Measurements from ENCODE around the gene MAL. TPM values are rescaled to one million over a fixed set of nuclear protein-coding genes. Genes with fewer than 3 reads are reported as not detected.
A peak's percentile ranks its signal among the peaks of the same experiment; 100 is the strongest.

Gene MAL
- total RNA-seq, 1 donor from 2014 or later, result 101 TPM

- Mint-ChIP-seq H3K27me3 (ENCODE audit: low read depth) (no peaks in the 10 kb centered on the region), H3K36me3 (ENCODE audit: low read depth) (peaks cover 55% of the 10 kb centered on the region), H3K4me1 (ENCODE audit: low read depth) (peaks cover 46% of the 10 kb centered on the region), H3K4me3 (ENCODE audit: low read depth) (no peak overlapping the region), H3K9me3 (no peaks in the 10 kb centered on the region), H3K27ac (peak overlapping the region; percentile 36)
- DNase-seq (ENCODE audit: low spot score), result no peak
- intact Hi-C loops (cut with micrococcal nuclease), result no loop called here
Measured at GRCh38 chr2:95053543-95053942, 28.0 kb downstream of the MAL start.

GRCh38 chr2:95054016-95054415, 28.5 kb downstream of the MAL start:
- H3K36me3 Mint-ChIP-seq (ENCODE audit: low read depth), result peaks cover 51% of the 10 kb centered on the region
- H3K9me3 Mint-ChIP-seq, result no peaks in the 10 kb centered on the region
- DNase-seq (ENCODE audit: low spot score), result no peak
- H3K27me3 Mint-ChIP-seq (ENCODE audit: low read depth), result no peaks in the 10 kb centered on the region
- no peak overlapping the region for H3K4me3 Mint-ChIP-seq (ENCODE audit: low read depth)
- H3K4me1 Mint-ChIP-seq (ENCODE audit: low read depth), result peaks cover 42% of the 10 kb centered on the region
- no peak overlapping the region for H3K27ac Mint-ChIP-seq
- intact Hi-C loops (cut with micrococcal nuclease), result no loop called here

- peaks cover 40% of the 10 kb centered on the region for H3K36me3 Mint-ChIP-seq (ENCODE audit: low read depth)
- H3K27me3 Mint-ChIP-seq (ENCODE audit: low read depth), result no peaks in the 10 kb centered on the region
- H3K4me3 Mint-ChIP-seq (ENCODE audit: low read depth), result no peak overlapping the region
- peaks cover 32% of the 10 kb centered on the region for H3K4me1 Mint-ChIP-seq (ENCODE audit: low read depth)
- intact Hi-C loops (cut with micrococcal nuclease), result no loop called here
- H3K9me3 Mint-ChIP-seq, result no peaks in the 10 kb centered on the region
- DNase-seq (ENCODE audit: low spot score), result no peak
- H3K27ac Mint-ChIP-seq, result peak overlapping the region; percentile 68
Measured at GRCh38 chr2:95055262-95055661, 29.8 kb downstream of the MAL start.

DNA sequence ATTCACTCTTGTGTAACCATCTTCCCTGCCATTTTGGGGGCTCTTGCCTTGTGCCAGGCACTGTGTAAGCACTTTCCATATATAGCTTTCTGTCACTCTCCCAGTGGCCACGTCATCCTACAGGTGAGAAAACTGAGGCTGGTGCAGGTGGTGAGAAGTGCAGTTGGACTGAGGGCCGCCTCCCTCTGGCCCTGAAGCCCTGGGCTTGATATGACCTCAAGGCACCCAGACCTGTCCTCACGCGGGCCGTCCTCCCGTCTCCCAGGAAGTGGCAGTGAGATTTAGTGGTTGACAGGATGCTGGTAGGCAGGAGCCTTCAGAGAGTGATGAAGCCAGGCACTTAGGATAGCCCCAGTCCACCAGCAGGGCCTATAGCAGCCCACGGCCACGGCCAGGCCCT, 30.5 kb downstream of the MAL start:
- Mint-ChIP-seq H3K36me3 (ENCODE audit: low read depth) (peaks cover 33% of the 10 kb centered on the region), H3K27ac (peak overlapping the region; percentile 2), H3K27me3 (ENCODE audit: low read depth) (no peaks in the 10 kb centered on the region), H3K4me1 (ENCODE audit: low read depth) (peaks cover 25% of the 10 kb centered on the region), H3K4me3 (ENCODE audit: low read depth) (no peak overlapping the region), H3K9me3 (no peaks in the 10 kb centered on the region)
- DNase-seq (ENCODE audit: low spot score), result no peak
- intact Hi-C loops (cut with micrococcal nuclease), result no loop called here

DNA sequence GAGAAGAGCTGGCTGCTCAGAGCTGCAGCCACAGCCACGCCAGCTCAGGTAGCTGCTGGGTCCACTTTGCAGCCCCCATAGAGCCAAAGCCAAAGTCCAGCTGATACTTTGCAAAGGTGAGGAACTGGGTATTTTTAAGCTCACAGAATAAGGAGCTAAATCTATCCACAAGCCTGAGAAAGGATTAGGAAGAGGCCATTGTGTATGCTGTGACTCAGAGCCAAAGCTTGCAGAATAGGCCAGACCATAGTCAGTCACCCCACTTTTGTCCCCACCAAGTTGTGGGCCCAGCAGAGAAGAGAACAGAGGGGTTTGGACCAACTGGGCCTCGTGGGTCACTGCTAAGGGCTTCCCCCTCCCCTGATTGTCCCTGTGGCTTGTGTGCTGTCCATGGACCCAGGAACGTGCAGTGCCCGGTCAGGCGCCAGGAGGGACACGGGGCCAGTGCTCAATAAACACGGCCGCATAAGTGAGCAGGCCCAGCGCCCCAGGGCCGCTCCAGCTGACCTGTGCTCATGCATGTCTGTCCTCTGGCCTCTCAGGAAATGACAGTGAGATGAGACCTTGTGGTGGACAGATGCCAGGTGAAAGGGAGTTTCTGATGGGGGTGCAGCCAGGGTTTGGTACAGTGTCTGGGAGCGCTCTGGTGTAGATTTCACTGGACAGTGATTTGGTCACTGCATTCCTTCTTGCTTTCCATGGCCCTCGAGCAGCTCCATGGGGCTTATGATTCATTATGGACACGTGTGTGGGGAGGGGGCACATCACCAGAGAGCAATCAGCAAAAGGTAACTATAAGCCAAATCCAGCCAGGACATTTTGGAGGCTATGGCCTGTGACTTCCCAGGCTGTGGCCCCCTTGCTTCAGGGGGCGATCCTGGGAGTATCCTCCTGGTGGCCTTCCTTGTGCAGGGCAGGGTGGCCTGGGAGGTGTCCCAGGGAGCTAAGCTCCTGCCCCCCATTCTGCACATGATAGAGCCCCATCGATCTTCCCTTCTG, 31.3 kb downstream of the MAL start:
- Mint-ChIP-seq H3K36me3 (ENCODE audit: low read depth) (peaks cover 26% of the 10 kb centered on the region), H3K27ac (no peak overlapping the region), H3K9me3 (no peaks in the 10 kb centered on the region), H3K27me3 (ENCODE audit: low read depth) (no peaks in the 10 kb centered on the region), H3K4me3 (ENCODE audit: low read depth) (no peak overlapping the region), H3K4me1 (ENCODE audit: low read depth) (peaks cover 21% of the 10 kb centered on the region)
- intact Hi-C loops (cut with micrococcal nuclease), result no loop called here
- no peak for DNase-seq (ENCODE audit: low spot score)

- intact Hi-C loops (cut with micrococcal nuclease), result no loop called here
- peaks cover 18% of the 10 kb centered on the region for H3K36me3 Mint-ChIP-seq (ENCODE audit: low read depth)
- peaks cover 29% of the 10 kb centered on the region for H3K4me1 Mint-ChIP-seq (ENCODE audit: low read depth)
- H3K9me3 Mint-ChIP-seq, result no peaks in the 10 kb centered on the region
- no peak for DNase-seq (ENCODE audit: low spot score)
- H3K4me3 Mint-ChIP-seq (ENCODE audit: low read depth), result no peak overlapping the region
- H3K27ac Mint-ChIP-seq, result no peak overlapping the region
- H3K27me3 Mint-ChIP-seq (ENCODE audit: low read depth), result no peaks in the 10 kb centered on the region
Measured at GRCh38 chr2:95057535-95058370, 32.2 kb downstream of the MAL start.

- H3K4me3 Mint-ChIP-seq (ENCODE audit: low read depth), result no peak overlapping the region
- H3K4me1 Mint-ChIP-seq (ENCODE audit: low read depth), result peaks cover 35% of the 10 kb centered on the region
- intact Hi-C loops (cut with micrococcal nuclease), result no loop called here
- no peak for DNase-seq (ENCODE audit: low spot score)
- no peaks in the 10 kb centered on the region for H3K27me3 Mint-ChIP-seq (ENCODE audit: low read depth)
- H3K27ac Mint-ChIP-seq, result no peak overlapping the region
- H3K36me3 Mint-ChIP-seq (ENCODE audit: low read depth), result peaks cover 10% of the 10 kb centered on the region
- H3K9me3 Mint-ChIP-seq, result no peaks in the 10 kb centered on the region
Measured at GRCh38 chr2:95058466-95058988, 33.0 kb downstream of the MAL start.

DNA sequence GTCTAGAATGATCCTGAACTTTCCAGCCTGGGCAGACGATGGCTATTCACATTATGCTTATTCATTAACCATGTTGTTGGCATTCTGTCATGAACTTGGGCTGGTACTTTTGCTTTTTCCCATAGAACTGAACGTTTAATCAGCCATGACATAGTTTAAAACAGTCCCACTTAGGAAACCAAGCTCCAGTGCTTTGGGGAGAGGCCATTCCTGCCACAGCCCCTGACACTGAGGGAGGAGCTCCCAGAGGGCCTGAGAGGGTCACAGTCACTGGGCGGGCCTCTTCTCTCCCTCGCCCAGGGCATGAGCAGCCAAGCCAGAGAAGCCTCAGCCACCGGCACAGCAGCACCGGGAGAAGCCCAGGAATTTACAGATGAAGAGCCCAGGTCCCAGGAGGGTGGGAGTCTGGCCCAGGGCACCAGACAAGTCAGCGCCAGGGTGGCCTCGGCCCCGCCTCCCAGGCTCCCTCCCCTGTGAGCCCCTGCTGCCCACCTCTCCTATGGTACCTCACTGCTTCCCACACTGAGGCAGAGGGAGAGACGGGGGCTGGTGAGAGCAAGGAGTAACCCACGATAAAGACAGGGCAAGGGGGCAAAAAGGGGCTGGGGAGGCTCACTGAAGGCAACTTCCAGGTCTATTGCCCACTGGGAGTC, 33.6 kb downstream of the MAL start:
- H3K9me3 Mint-ChIP-seq, result no peaks in the 10 kb centered on the region
- H3K27me3 Mint-ChIP-seq (ENCODE audit: low read depth), result no peaks in the 10 kb centered on the region
- intact Hi-C loops (cut with micrococcal nuclease), result no loop called here
- DNase-seq (ENCODE audit: low spot score), result no peak
- peaks cover 4% of the 10 kb centered on the region for H3K36me3 Mint-ChIP-seq (ENCODE audit: low read depth)
- peaks cover 37% of the 10 kb centered on the region for H3K4me1 Mint-ChIP-seq (ENCODE audit: low read depth)
- no peak overlapping the region for H3K4me3 Mint-ChIP-seq (ENCODE audit: low read depth)
- no peak overlapping the region for H3K27ac Mint-ChIP-seq

DNA sequence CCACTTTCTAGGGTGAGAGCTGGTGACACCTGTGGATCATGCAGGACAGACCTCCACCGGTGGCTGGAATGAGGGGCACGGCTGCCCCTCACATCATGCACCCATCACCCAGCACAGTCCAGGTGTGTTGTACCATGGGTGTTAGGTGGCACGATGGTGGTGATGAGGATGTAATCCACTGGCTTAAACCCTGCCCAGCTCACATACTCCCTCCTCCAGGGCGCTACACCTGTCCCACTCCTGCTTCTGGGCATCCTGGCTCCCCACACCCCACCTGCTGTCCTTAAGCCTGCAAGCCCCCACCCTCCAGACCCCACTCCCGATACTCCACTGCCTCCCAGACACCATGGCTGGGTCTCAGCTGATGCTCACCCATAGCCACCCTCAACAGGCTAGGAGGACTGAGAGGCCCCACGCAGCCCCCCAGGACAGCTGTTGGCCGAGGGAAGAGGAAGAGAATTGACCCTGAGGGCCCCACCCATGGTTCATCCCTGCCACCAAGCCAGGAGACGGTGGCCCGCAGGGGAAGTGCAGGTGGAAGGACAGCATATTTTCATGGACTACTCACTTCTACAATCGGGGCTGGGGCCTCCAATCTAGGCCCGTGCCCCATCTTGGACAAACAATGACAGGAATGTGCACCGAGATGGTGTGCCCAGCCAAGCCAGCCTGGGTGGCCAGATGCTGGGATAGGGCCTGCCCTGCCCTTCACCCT, 34.3 kb downstream of the MAL start:
- Mint-ChIP-seq H3K27me3 (ENCODE audit: low read depth) (no peaks in the 10 kb centered on the region), H3K27ac (no peak overlapping the region), H3K4me1 (ENCODE audit: low read depth) (peaks cover 33% of the 10 kb centered on the region), H3K9me3 (no peaks in the 10 kb centered on the region), H3K36me3 (ENCODE audit: low read depth) (no peaks in the 10 kb centered on the region), H3K4me3 (ENCODE audit: low read depth) (no peak overlapping the region)
- intact Hi-C loops (cut with micrococcal nuclease), result no loop called here
- DNase-seq (ENCODE audit: low spot score), result no peak

- Mint-ChIP-seq H3K4me3 (ENCODE audit: low read depth) (no peak overlapping the region), H3K9me3 (no peaks in the 10 kb centered on the region), H3K4me1 (ENCODE audit: low read depth) (peaks cover 29% of the 10 kb centered on the region), H3K27ac (no peak overlapping the region), H3K36me3 (ENCODE audit: low read depth) (no peaks in the 10 kb centered on the region), H3K27me3 (ENCODE audit: low read depth) (no peaks in the 10 kb centered on the region)
- intact Hi-C loops (cut with micrococcal nuclease), result no loop called here
- no peak for DNase-seq (ENCODE audit: low spot score)
Measured at GRCh38 chr2:95060446-95061118, 35.1 kb downstream of the MAL start.

- Mint-ChIP-seq H3K4me1 (ENCODE audit: low read depth) (peaks cover 24% of the 10 kb centered on the region), H3K27me3 (ENCODE audit: low read depth) (no peaks in the 10 kb centered on the region), H3K36me3 (ENCODE audit: low read depth) (no peaks in the 10 kb centered on the region), H3K9me3 (no peaks in the 10 kb centered on the region), H3K4me3 (ENCODE audit: low read depth) (no peak overlapping the region), H3K27ac (peak overlapping the region; percentile 48)
- no peak for DNase-seq (ENCODE audit: low spot score)
- intact Hi-C loops (cut with micrococcal nuclease), result no loop called here
Measured at GRCh38 chr2:95061119-95061512, 35.6 kb downstream of the MAL start.
